Measurements from ENCODE around the gene UBE2O. TPM values are rescaled to one million over a fixed set of nuclear protein-coding genes. Genes with fewer than 3 reads are reported as not detected.

Gene UBE2O
- total RNA-seq, 5 donors from 2014 or later (not counting 1 experiment from before 2014, with no cell fraction given) = 33.9 to 57.8 (median 47.5) TPM

DNA sequence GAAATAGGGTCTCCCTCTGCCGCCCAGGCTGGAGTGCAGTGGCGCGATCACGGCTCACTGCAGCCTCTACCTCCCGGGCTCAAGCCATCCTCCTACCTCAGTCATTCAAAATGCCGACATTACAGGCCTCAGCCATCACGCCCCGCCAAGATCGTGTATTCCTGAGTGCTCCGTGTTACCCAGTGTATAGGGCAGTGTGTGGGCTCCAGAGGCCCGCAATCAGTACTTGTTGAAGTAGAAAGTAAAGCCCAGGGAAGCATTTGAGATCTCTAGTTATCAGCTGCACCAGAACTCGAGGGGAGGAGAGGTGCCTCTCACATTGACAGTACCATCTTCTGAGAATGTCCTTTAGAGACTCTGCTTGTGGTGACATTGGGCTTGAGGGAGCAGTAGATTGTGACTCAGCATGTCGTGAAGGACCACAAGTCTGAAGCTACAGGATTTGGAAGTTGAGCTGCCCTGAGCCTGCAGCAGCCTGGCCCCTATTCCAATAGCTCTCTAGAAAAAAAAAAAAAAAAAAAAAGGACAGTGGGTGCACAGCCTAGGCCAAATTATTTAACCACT is 98.1 kb downstream of the UBE2O start:
- Histone ChIP-seq H3K4me3 (ENCODE audit: control insufficient read depth in 1 of 2, extremely low read depth in 1 of 2, low read length in 1 of 2) (no peak overlapping the region), H3K4me1 (ENCODE audit: control insufficient read depth in 1 of 2, extremely low read depth in 1 of 2, insufficient read depth in 2 of 2, low read length in 2 of 2) (peaks cover 0 to 20% of the 10 kb centered on the region in 2 experiments), H3K36me3 (ENCODE audit: control insufficient read depth in 2 of 2, extremely low read depth in 1 of 2, insufficient read depth in 1 of 2, low read length in 1 of 2) (peaks cover 0 to 3% of the 10 kb centered on the region in 2 donors), H3K27me3 (replicated peaks in 1 of 2; ENCODE audit: control insufficient read depth in 2 of 2, extremely low read depth in 1 of 2, insufficient read depth in 2 of 2, low read length in 1 of 2) (peaks cover 0 to 7% of the 10 kb centered on the region in 2 experiments), H3K9me3 (no peaks in the 10 kb centered on the region), H3K27ac (ENCODE audit: low read length) (no peak overlapping the region)
- ChIA-PET CTCF (interaction anchor here (0.6 to 1.2 kb wide), 3 partner anchors 173 to 995 kb away, joined by 3 to 12 read pairs (median 3); no protein-coding TSS in a partner anchor), POLR2A (interaction anchor here (0.6 kb wide), 2 partner anchors 11 to 831 kb away, joined by 3 to 4 read pairs; no protein-coding TSS in a partner anchor)
- no peak for DNase-seq
- H3K27ac Mint-ChIP-seq = no peak overlapping the region
- H3K4me1 Mint-ChIP-seq = peaks cover 24 to 29% (median 25%) of the 10 kb centered on the region in 3 donors
- H3K4me3 Mint-ChIP-seq = peak overlapping the region; percentile 57 to 90 (median 85)
- H3K36me3 Mint-ChIP-seq = no peaks in the 10 kb centered on the region
- no peaks in the 10 kb centered on the region for H3K9me3 Mint-ChIP-seq
- peaks cover 0 to 1% of the 10 kb centered on the region in 2 donors for H3K27me3 Mint-ChIP-seq
- no peak for ATAC-seq (replicated peaks in 1 of 4)
- 68% methylated on average over 3 of the region's 13 CpGs for WGBS (ENCODE audit: insufficient coverage)

DNA sequence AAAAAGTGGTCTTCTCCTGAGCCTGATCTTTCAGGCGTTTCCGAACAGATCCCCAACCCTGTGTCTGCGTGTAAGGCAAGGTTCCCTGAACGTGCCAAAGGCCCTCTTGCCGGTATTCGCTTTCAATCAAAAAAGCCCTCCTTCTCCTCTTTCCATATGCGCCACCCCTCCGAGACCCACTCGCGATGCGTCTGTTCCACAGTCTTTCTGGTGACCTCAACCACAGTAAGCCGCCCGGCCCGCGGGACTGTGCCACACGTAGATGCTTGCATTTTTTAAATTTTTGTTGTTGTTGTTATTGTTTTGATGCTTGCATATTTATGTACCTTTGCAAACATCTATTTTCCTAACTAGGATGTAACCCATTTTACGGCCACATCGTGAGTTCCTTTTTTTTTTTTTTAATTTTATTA is 98.6 kb downstream of the UBE2O start:
- Mint-ChIP-seq H3K27ac (peak overlapping the region; percentile 91 to 98), H3K36me3 (no peaks in the 10 kb centered on the region), H3K4me1 (peaks cover 24 to 29% (median 25%) of the 10 kb centered on the region in 3 donors), H3K27me3 (peaks cover 0 to 1% of the 10 kb centered on the region in 2 donors), H3K9me3 (no peaks in the 10 kb centered on the region), H3K4me3 (peak overlapping the region; percentile 85 to 91 (median 90))
- POLR2A ChIA-PET = no interaction called here
- H3K9me3 ChIP-seq = no peaks in the 10 kb centered on the region
- H3K27me3 ChIP-seq (replicated peaks in 1 of 2; ENCODE audit: control insufficient read depth in 2 of 2, extremely low read depth in 1 of 2, insufficient read depth in 2 of 2, low read length in 1 of 2) = peaks cover 0 to 7% of the 10 kb centered on the region in 2 experiments
- H3K4me1 ChIP-seq (ENCODE audit: control insufficient read depth in 1 of 2, extremely low read depth in 1 of 2, insufficient read depth in 2 of 2, low read length in 2 of 2) = peaks cover 0 to 20% of the 10 kb centered on the region in 2 experiments
- peak overlapping the region; percentile 86 for H3K27ac ChIP-seq (ENCODE audit: low read length)
- peak in 1 of 4 experiments; percentile 4 for ATAC-seq (replicated peaks in 1 of 4)
- peak overlapping the region; percentile 81 to 90 for H3K4me3 ChIP-seq (ENCODE audit: control insufficient read depth in 1 of 2, extremely low read depth in 1 of 2, low read length in 1 of 2)
- WGBS (ENCODE audit: insufficient coverage) = 0% methylated on average over 6 of the region's 18 CpGs
- CTCF ChIA-PET = interaction anchor here (0.6 to 1.2 kb wide), 3 partner anchors 172 to 703 kb away, joined by 3 read pairs; no protein-coding TSS in a partner anchor
- H3K36me3 ChIP-seq (ENCODE audit: control insufficient read depth in 2 of 2, extremely low read depth in 1 of 2, insufficient read depth in 1 of 2, low read length in 1 of 2) = peaks cover 0 to 3% of the 10 kb centered on the region in 2 donors
- no peak for DNase-seq

DNA sequence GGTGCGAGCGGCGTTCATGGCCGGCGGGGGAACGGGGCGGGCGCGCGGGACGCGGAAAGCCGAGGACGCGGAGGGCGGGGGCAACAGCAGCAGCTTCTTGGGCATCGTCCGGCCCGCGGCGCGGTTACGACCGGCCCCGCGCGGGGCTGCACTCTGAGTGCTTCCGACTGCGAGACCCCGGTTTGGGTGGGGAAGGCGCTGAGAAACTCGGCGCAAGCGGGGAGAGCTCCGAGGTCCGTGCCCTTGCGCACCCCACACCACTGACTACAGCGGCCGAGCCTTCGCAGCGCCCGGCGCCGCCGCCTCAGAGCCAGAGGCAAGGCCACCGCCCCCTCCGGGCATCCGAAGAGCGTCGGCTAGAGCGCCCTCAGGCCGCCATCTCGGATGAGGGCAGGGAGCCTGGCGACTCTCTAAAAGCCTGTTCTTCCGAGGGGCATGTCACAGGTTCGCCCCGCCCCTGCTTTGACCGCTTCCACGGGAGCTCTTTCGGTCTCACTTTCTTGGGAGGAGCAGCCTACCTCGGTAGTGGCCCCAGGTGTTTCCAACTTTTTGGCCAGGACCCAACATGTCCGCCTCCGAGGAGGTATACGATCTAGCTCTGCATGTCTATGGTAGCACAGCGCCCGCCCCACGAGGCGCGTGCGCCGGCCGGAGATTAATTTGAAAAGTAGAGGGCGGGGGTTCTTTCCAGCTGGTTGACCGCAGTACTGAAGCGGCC is 99.2 kb downstream of the UBE2O start, which contains the start of gene PRPSAP1:
Gene PRPSAP1, minus strand, starts transcription at position 318 of the 718 bp plus-strand sequence. Its CDS starts 213 bp downstream, at position 105.
- Histone ChIP-seq H3K27ac (ENCODE audit: low read length) (peak within 1 kb of the TSS; percentile 86), H3K4me1 (ENCODE audit: control insufficient read depth in 1 of 2, extremely low read depth in 1 of 2, insufficient read depth in 2 of 2, low read length in 2 of 2) (peaks cover 0 to 20% of the 10 kb centered on the region in 2 experiments), H3K36me3 (ENCODE audit: control insufficient read depth in 2 of 2, extremely low read depth in 1 of 2, insufficient read depth in 1 of 2, low read length in 1 of 2) (peaks cover 0 to 3% of the 10 kb centered on the region in 2 donors), H3K27me3 (replicated peaks in 1 of 2; ENCODE audit: control insufficient read depth in 2 of 2, extremely low read depth in 1 of 2, insufficient read depth in 2 of 2, low read length in 1 of 2) (peaks cover 0 to 7% of the 10 kb centered on the region in 2 experiments), H3K9me3 (no peaks in the 10 kb centered on the region), H3K4me3 (ENCODE audit: control insufficient read depth in 1 of 2, extremely low read depth in 1 of 2, low read length in 1 of 2) (peak within 1 kb of the TSS; percentile 81 to 90)
- under 1% methylated on average over 56 of the region's 75 CpGs for WGBS (ENCODE audit: insufficient coverage)
- H3K27ac Mint-ChIP-seq = peak within 1 kb of the TSS; percentile 91 to 98
- H3K27me3 Mint-ChIP-seq = peaks cover 0 to 1% of the 10 kb centered on the region in 2 donors
- peak; percentile 94 to 98 (median 96) for ATAC-seq (replicated peaks in 1 of 4)
- H3K4me3 Mint-ChIP-seq = peak within 1 kb of the TSS; percentile 85 to 91 (median 90)
- peak; percentile 51 to 89 (median 74) for DNase-seq
- peaks cover 24 to 29% (median 25%) of the 10 kb centered on the region in 3 donors for H3K4me1 Mint-ChIP-seq
- no peaks in the 10 kb centered on the region for H3K36me3 Mint-ChIP-seq
- ChIA-PET CTCF (interaction anchor here (0.6 to 1.4 kb wide), 7 partner anchors 26 to 703 kb away, joined by 3 to 4 read pairs (median 3); no protein-coding TSS in a partner anchor), POLR2A (interaction anchor here in 1 of 2 donors (0.6 kb wide), 1 partner anchor 89 kb away, joined by 3 read pairs; no protein-coding TSS in a partner anchor)
- H3K9me3 Mint-ChIP-seq = no peaks in the 10 kb centered on the region

DNA sequence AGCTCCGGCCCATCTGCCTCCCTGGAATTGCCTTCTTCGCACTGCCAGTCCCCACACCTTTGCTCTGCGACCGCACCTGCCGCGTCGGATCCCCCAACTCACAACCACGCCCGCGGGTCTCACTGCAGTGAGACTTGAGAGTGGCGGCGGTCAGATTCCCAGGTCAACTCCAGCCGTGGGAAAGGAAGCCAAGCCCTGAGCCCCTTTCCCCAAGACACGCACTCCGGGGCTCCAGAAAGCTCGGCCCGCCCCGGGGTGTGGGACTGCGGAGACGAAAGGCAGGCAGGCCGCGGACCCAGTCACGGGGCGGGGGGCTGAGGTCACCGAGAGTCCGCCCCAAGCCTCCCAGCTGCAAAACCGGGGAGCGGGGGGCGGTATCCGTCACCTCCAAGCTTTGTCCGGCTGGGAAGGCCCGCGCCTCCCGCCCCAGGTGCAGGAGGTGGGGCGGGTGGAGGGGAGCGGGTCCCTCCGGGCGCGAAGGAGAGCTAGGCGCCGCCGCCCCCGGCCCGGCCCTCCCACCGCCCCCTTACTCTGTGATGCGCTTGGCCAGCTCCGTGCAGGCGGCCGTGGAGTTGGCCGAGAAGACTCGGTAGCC is 99.9 kb downstream of the UBE2O start:
- ChIA-PET CTCF (interaction anchor here (0.6 to 1.4 kb wide), 6 partner anchors 27 to 770 kb away, joined by 3 to 4 read pairs (median 3); no protein-coding TSS in a partner anchor), POLR2A (interaction anchor here in 1 of 2 donors (0.6 kb wide), 2 partner anchors 30 to 88 kb away, joined by 3 read pairs; no protein-coding TSS in a partner anchor)
- peak overlapping the region; percentile 74 to 76 for H3K27ac Mint-ChIP-seq
- peak in 7 of 35 experiments; percentile 4 to 19 (median 7) for DNase-seq
- H3K4me3 Mint-ChIP-seq = peak overlapping the region; percentile 85 to 91 (median 90)
- peaks cover 0 to 3% of the 10 kb centered on the region in 2 donors for H3K36me3 ChIP-seq (ENCODE audit: control insufficient read depth in 2 of 2, extremely low read depth in 1 of 2, insufficient read depth in 1 of 2, low read length in 1 of 2)
- H3K9me3 ChIP-seq = no peaks in the 10 kb centered on the region
- peak in 3 of 4 experiments; percentile 2 to 13 (median 6) for ATAC-seq (replicated peaks in 1 of 4)
- H3K4me1 ChIP-seq (ENCODE audit: control insufficient read depth in 1 of 2, extremely low read depth in 1 of 2, insufficient read depth in 2 of 2, low read length in 2 of 2) = peaks cover 0 to 20% of the 10 kb centered on the region in 2 experiments
- peaks cover 0 to 7% of the 10 kb centered on the region in 2 experiments for H3K27me3 ChIP-seq (replicated peaks in 1 of 2; ENCODE audit: control insufficient read depth in 2 of 2, extremely low read depth in 1 of 2, insufficient read depth in 2 of 2, low read length in 1 of 2)
- H3K27ac ChIP-seq (ENCODE audit: low read length) = no peak overlapping the region
- H3K4me3 ChIP-seq (ENCODE audit: control insufficient read depth in 1 of 2, extremely low read depth in 1 of 2, low read length in 1 of 2) = peak overlapping the region; percentile 81 to 90
- no peaks in the 10 kb centered on the region for H3K9me3 Mint-ChIP-seq
- peaks cover 24 to 29% (median 25%) of the 10 kb centered on the region in 3 donors for H3K4me1 Mint-ChIP-seq
- under 1% methylated on average over 39 of the region's 51 CpGs for WGBS (ENCODE audit: insufficient coverage)
- H3K27me3 Mint-ChIP-seq = peaks cover 0 to 1% of the 10 kb centered on the region in 2 donors
- H3K36me3 Mint-ChIP-seq = no peaks in the 10 kb centered on the region

DNA sequence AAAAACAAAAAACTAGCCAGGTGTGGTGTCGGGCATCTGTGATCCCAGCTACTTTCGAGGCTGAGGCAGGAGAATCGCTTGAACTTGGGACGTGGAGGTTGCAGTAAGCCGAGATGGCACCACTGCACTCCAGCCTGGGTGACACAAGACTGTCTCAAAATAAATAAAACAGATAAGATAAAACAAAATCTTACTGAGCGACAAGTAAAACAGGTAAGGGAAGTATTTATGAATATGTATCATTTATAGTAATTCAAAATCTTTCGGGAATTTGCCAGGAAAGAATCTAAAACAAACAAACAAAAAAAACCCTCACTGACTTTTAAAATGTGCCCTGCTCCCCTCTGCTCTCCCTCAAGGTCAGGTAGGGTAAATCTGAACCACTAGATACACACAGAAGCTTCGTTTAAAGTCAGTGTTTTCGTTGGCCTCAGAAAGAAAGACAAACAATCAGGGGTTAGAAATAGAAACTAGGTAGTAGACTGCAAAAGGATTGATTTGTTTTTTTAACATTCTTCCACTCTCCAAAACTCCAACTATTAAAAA is 101.4 kb downstream of the UBE2O start:
- POLR2A ChIA-PET = interaction anchor here in 1 of 2 donors (0.6 to 0.7 kb wide), 4 partner anchors 35 to 1697 kb away, joined by 3 to 7 read pairs (median 4); no protein-coding TSS in a partner anchor
- Mint-ChIP-seq H3K27ac (no peak overlapping the region), H3K27me3 (no peaks in the 10 kb centered on the region), H3K4me1 (peaks cover 24 to 29% (median 25%) of the 10 kb centered on the region in 3 donors), H3K36me3 (peaks cover 9% of the 10 kb centered on the region), H3K9me3 (no peaks in the 10 kb centered on the region), H3K4me3 (peak overlapping the region; percentile 58 to 87 (median 85))
- no peak for DNase-seq
- no peak for ATAC-seq (replicated peaks in 1 of 4)
- peaks cover 5 to 6% of the 10 kb centered on the region in 2 donors for H3K36me3 ChIP-seq (ENCODE audit: control insufficient read depth in 2 of 2, extremely low read depth in 1 of 2, insufficient read depth in 1 of 2, low read length in 1 of 2)
- no peaks in the 10 kb centered on the region for H3K9me3 ChIP-seq
- peaks cover 0 to 20% of the 10 kb centered on the region in 2 experiments for H3K4me1 ChIP-seq (ENCODE audit: control insufficient read depth in 1 of 2, extremely low read depth in 1 of 2, insufficient read depth in 2 of 2, low read length in 2 of 2)
- CTCF ChIA-PET = interaction anchor here in 1 of 2 donors (0.6 kb wide), 1 partner anchor 11 kb away, joined by 3 read pairs; no protein-coding TSS in a partner anchor
- H3K27me3 ChIP-seq (replicated peaks in 1 of 2; ENCODE audit: control insufficient read depth in 2 of 2, extremely low read depth in 1 of 2, insufficient read depth in 2 of 2, low read length in 1 of 2) = peaks cover 0 to 7% of the 10 kb centered on the region in 2 experiments
- no peak overlapping the region for H3K27ac ChIP-seq (ENCODE audit: low read length)
- H3K4me3 ChIP-seq (ENCODE audit: control insufficient read depth in 1 of 2, extremely low read depth in 1 of 2, low read length in 1 of 2) = no peak overlapping the region
- 94% methylated on average over 4 of the region's 9 CpGs for WGBS (ENCODE audit: insufficient coverage)

All from T-cell (primary cell).